ENCODE results near the gene AFMID.
"Not testable (repeated sequence)": the region's sequence is repeated elsewhere in the genome, so short reads cannot be mapped to it uniquely, and the experiment has no call there.

AFMID gene

GRCh38 chr17:78234261-78234865 lies 47.2 kb downstream of the AFMID start:
- no peak overlapping the region for H2AFZ ChIP-seq (ENCODE audit: low read length)
- H3K4me3 ChIP-seq (ENCODE audit: low read length, poor library complexity, severe bottlenecking) = no peak overlapping the region
- no peaks in the 10 kb centered on the region for H4K20me1 ChIP-seq (ENCODE audit: insufficient read depth, low read length, poor library complexity, severe bottlenecking)
- H3K9ac ChIP-seq (ENCODE audit: low read depth, low read length, poor library complexity, severe bottlenecking) = no peak overlapping the region
- H3K4me2 ChIP-seq (ENCODE audit: low read depth, low read length, poor library complexity, severe bottlenecking) = no peak overlapping the region
- H3K9me3 ChIP-seq (ENCODE audit: insufficient read depth, low read depth, low read length) = no peaks in the 10 kb centered on the region
- H3K27me3 ChIP-seq (ENCODE audit: insufficient read depth, low read length, poor library complexity, severe bottlenecking) = no peaks in the 10 kb centered on the region
- no peaks in the 10 kb centered on the region for H3K4me1 ChIP-seq (ENCODE audit: insufficient read depth, low read length, poor library complexity, severe bottlenecking)
- no peaks in the 10 kb centered on the region for H3K36me3 ChIP-seq (ENCODE audit: insufficient read depth, low read length)
- no peaks in the 10 kb centered on the region for H3K9me2 ChIP-seq (replicated peaks; ENCODE audit: low read depth, low read length)
- TF ChIP-seq CTCF (conservative IDR thresholded peaks at IDR 0.05; ENCODE audit: low read length) = no peak
- TF ChIP-seq EZH2phosphoT487 (IDR thresholded peaks at IDR 0.05; ENCODE audit: borderline replicate concordance) = no peak
- H3K79me2 ChIP-seq (ENCODE audit: insufficient read depth, low read length) = no peaks in the 10 kb centered on the region
- no peaks in the 10 kb centered on the region for H3F3A ChIP-seq (ENCODE audit: low read depth)

GRCh38 chr17:78235022-78235421 lies 47.9 kb downstream of the AFMID start:
- H3K36me3 ChIP-seq (ENCODE audit: insufficient read depth, low read length); H3K9me3 ChIP-seq (ENCODE audit: insufficient read depth, low read depth, low read length); H3F3A ChIP-seq (ENCODE audit: low read depth); H3K4me1 ChIP-seq (ENCODE audit: insufficient read depth, low read length, poor library complexity, severe bottlenecking); H3K79me2 ChIP-seq (ENCODE audit: insufficient read depth, low read length); H3K4me2 ChIP-seq (ENCODE audit: low read depth, low read length, poor library complexity, severe bottlenecking); H2AFZ ChIP-seq (ENCODE audit: low read length); H3K4me3 ChIP-seq (ENCODE audit: low read length, poor library complexity, severe bottlenecking); H3K9ac ChIP-seq (ENCODE audit: low read depth, low read length, poor library complexity, severe bottlenecking); H3K9me2 ChIP-seq (replicated peaks; ENCODE audit: low read depth, low read length); H3K27me3 ChIP-seq (ENCODE audit: insufficient read depth, low read length, poor library complexity, severe bottlenecking); H4K20me1 ChIP-seq (ENCODE audit: insufficient read depth, low read length, poor library complexity, severe bottlenecking): not testable (repeated sequence)

- no peak overlapping the region for H3K4me3 ChIP-seq (ENCODE audit: low read length, poor library complexity, severe bottlenecking)
- H3K27me3 ChIP-seq (ENCODE audit: insufficient read depth, low read length, poor library complexity, severe bottlenecking) = no peaks in the 10 kb centered on the region
- H4K20me1 ChIP-seq (ENCODE audit: insufficient read depth, low read length, poor library complexity, severe bottlenecking) = no peaks in the 10 kb centered on the region
- H3K36me3 ChIP-seq (ENCODE audit: insufficient read depth, low read length) = no peaks in the 10 kb centered on the region
- H2AFZ ChIP-seq (ENCODE audit: low read length) = no peak overlapping the region
- TF ChIP-seq EZH2phosphoT487 (IDR thresholded peaks at IDR 0.05; ENCODE audit: borderline replicate concordance) (no peak), CTCF (conservative IDR thresholded peaks at IDR 0.05; ENCODE audit: low read length) (no peak)
- H3K4me2 ChIP-seq (ENCODE audit: low read depth, low read length, poor library complexity, severe bottlenecking) = no peak overlapping the region
- no peaks in the 10 kb centered on the region for H3K4me1 ChIP-seq (ENCODE audit: insufficient read depth, low read length, poor library complexity, severe bottlenecking)
- no peaks in the 10 kb centered on the region for H3F3A ChIP-seq (ENCODE audit: low read depth)
- H3K79me2 ChIP-seq (ENCODE audit: insufficient read depth, low read length) = no peaks in the 10 kb centered on the region
- no peak overlapping the region for H3K9ac ChIP-seq (ENCODE audit: low read depth, low read length, poor library complexity, severe bottlenecking)
- H3K9me2 ChIP-seq (replicated peaks; ENCODE audit: low read depth, low read length) = no peaks in the 10 kb centered on the region
- H3K9me3 ChIP-seq (ENCODE audit: insufficient read depth, low read depth, low read length) = no peaks in the 10 kb centered on the region
Observed at GRCh38 chr17:78235885-78236284, 48.7 kb downstream of the AFMID start.
